Activated CD8-positive, alpha-beta T cell treated with anti-CD3 and anti-CD28 coated beads for 36 hours (primary cell): ENCODE results near the gene BIK. TPM values are rescaled to one million over a fixed set of nuclear protein-coding genes. Genes with fewer than 3 reads are reported as not detected.
"Not testable (repeated sequence)": the region's sequence is repeated elsewhere in the genome, so short reads cannot be mapped to it uniquely, and the experiment has no call there.

Source experiments
- ATAC-seq: fragments of 200-7000 bp; cut with Tn5 transposase; one replicate; pipeline ENCODE4 v1.10.0; 2021; ENCODE audit warnings: mild to moderate bottlenecking, moderate library complexity
- CTCF ChIA-PET: fragments of 350-600 bp; sonication (Branson Sonifier 250); formaldehyde crosslinking; loops from one replicate; lab custom pipeline; 2021; ENCODE audit warnings: antibody characterized with exemption; lab: Charles Lee
- POLR2A ChIA-PET: fragments of 350-600 bp; sonication (Branson Sonifier 250); formaldehyde crosslinking; loops from one replicate; lab custom pipeline; 2021; ENCODE audit warnings: antibody characterized with exemption; lab: Charles Lee
- DNase-seq: peaks from one replicate; pipeline ENCODE4 v3.0.0-alpha.2; 2020
- H3K27ac Mint-ChIP-seq: one replicate; pipeline ENCODE4 v1.8.0; 2021; ENCODE audit warnings: mild to moderate bottlenecking, mixed read lengths
- H3K27me3 Mint-ChIP-seq: one replicate; pipeline ENCODE4 v1.8.0; 2021; ENCODE audit warnings: mixed read lengths
- H3K36me3 Mint-ChIP-seq: one replicate; pipeline ENCODE4 v1.8.0; 2021; ENCODE audit warnings: low read depth, mixed read lengths
- H3K4me1 Mint-ChIP-seq: one replicate; pipeline ENCODE4 v1.8.0; 2021; ENCODE audit warnings: low read depth, mixed read lengths
- H3K4me3 Mint-ChIP-seq: one replicate; pipeline ENCODE4 v1.8.0; 2021; ENCODE audit warnings: mild to moderate bottlenecking, moderate library complexity, mixed read lengths
- H3K9me3 Mint-ChIP-seq: one replicate; pipeline ENCODE4 v1.8.0; 2021; ENCODE audit warnings: mixed read lengths
- CTCF ChIP-seq: fragments of 200-600 bp; IDR thresholded peaks from one replicate; pipeline ENCODE4 v1.8.0; 2022; ENCODE audit warnings: antibody characterized with exemption, mild to moderate bottlenecking
- intact Hi-C: fragments of 100-400 bp; cut with micrococcal nuclease; formaldehyde crosslinking; loops from one replicate; pipeline ENCODE4 v1.10.0; 2022
- total RNA-seq, 2 experiments: library from RNA; stranded (reverse); gene quantifications; one replicate each; pipeline ENCODE4 v1.2.3, GENCODE V29; 2021

BIK gene
- total RNA-seq, 2 experiments from 2014 or later = 2.5 to 3.3 TPM

GRCh38 chr22:43101306-43101705, 9.2 kb upstream of the BIK start:
- no peak overlapping the region for H3K4me3 Mint-ChIP-seq
- no peaks in the 10 kb centered on the region for H3K27me3 Mint-ChIP-seq
- no peak overlapping the region for H3K27ac Mint-ChIP-seq
- no peaks in the 10 kb centered on the region for H3K36me3 Mint-ChIP-seq
- ATAC-seq (no peak), DNase-seq (no peak)
- peaks cover 4% of the 10 kb centered on the region for H3K9me3 Mint-ChIP-seq
- intact Hi-C loops = no loop called here
- peaks cover 14% of the 10 kb centered on the region for H3K4me1 Mint-ChIP-seq
- ChIA-PET POLR2A (interaction anchor here (1.0 kb wide), 1 partner anchor 9 kb away, joined by 3 read pairs; the partner anchor contains the start of gene BIK), CTCF (interaction anchor here (1.7 kb wide), 1 partner anchor 11 kb away, joined by 4 read pairs; no protein-coding TSS in a partner anchor)
- TF ChIP-seq CTCF = no peak

GRCh38 chr22:43104056-43104625, 6.4 kb upstream of the BIK start:
- ChIA-PET POLR2A (interaction anchor here (0.7 to 1.0 kb wide), 2 partner anchors 22 to 84 kb away, joined by 3 to 4 read pairs; no protein-coding TSS in a partner anchor), CTCF (interaction anchor here (1.2 kb wide), 1 partner anchor 12 kb away, joined by 5 read pairs; no protein-coding TSS in a partner anchor)
- H3K4me3 Mint-ChIP-seq, intact Hi-C loops, H3K27ac Mint-ChIP-seq, H3K36me3 Mint-ChIP-seq, H3K9me3 Mint-ChIP-seq, H3K27me3 Mint-ChIP-seq: not testable (repeated sequence)
- H3K4me1 Mint-ChIP-seq = peaks cover 14% of the 10 kb centered on the region
- DNase-seq (peak; percentile 70), ATAC-seq (peak; percentile 81)

DNA sequence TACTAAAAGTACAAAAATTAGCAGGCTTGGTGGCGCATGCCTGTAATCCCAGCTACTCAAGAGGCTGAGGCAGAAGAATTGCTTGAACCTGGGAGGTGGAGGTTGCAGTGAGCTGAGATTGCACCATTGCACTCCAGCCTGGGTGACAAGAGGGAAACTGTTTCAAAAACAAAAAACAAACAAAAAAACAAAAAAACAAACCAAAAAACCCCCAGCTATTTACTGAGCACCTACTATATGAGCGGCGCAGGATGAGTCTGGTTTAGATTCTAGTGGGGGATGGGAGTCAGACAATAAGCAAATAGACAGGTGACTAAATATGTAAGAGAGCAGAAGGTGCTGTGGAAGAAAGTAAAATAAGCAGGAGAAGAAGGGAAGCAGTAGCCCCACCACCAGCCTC, 5.6 kb upstream of the BIK start:
- intact Hi-C loops, ATAC-seq, H3K36me3 Mint-ChIP-seq, H3K4me3 Mint-ChIP-seq, DNase-seq, H3K27ac Mint-ChIP-seq, H3K27me3 Mint-ChIP-seq, H3K9me3 Mint-ChIP-seq: not testable (repeated sequence)
- CTCF ChIA-PET = interaction anchor here (1.2 kb wide), 1 partner anchor 13 kb away, joined by 5 read pairs; no protein-coding TSS in a partner anchor
- H3K4me1 Mint-ChIP-seq = peaks cover 14% of the 10 kb centered on the region
- POLR2A ChIA-PET = interaction anchor here (1.0 kb wide), 1 partner anchor 83 kb away, joined by 3 read pairs; no protein-coding TSS in a partner anchor

- no peak for TF ChIP-seq CTCF
- Mint-ChIP-seq H3K36me3 (no peaks in the 10 kb centered on the region), H3K9me3 (no peaks in the 10 kb centered on the region), H3K4me3 (no peak overlapping the region), H3K27me3 (peaks cover 3% of the 10 kb centered on the region), H3K4me1 (peaks cover 13% of the 10 kb centered on the region), H3K27ac (no peak overlapping the region)
- intact Hi-C loops = no loop called here
- ChIA-PET CTCF (no interaction called here), POLR2A (no interaction called here)
- DNase-seq (no peak), ATAC-seq (no peak)
Measured at GRCh38 chr22:43106302-43106701, 4.2 kb upstream of the BIK start.

DNA sequence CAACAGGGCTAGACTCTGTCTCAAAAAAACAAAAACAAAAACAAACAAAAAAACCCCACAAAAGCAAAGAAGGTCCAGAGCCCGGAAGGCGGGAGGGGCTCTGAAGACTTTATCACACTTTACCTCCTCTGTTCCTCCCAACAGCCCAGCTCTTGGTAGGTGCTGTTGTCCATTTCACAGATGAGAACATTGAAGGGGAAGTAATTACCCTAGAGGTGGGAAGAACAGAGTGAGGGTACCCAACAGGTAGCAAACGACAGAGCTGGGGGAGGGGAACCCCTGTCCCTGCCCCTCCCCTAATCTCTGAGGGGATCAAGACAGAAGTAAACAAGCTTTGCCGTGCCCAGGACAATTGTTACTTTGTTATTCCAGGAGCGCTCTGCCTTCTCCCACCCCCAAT, 1.0 kb upstream of the BIK start:
- CTCF ChIA-PET = interaction anchor here (1.3 to 1.4 kb wide), 2 partner anchors 10 to 13 kb away, joined by 3 read pairs; no protein-coding TSS in a partner anchor

More for the DNA sequence above, 1.0 kb upstream of the BIK start:
- Mint-ChIP-seq H3K27ac (no peak overlapping the region), H3K4me3 (no peak overlapping the region), H3K36me3 (no peaks in the 10 kb centered on the region), H3K9me3 (no peaks in the 10 kb centered on the region), H3K4me1 (peaks cover 5% of the 10 kb centered on the region), H3K27me3 (peaks cover 3% of the 10 kb centered on the region)
- DNase-seq = no peak
- intact Hi-C loops = no loop called here
- no peak for ATAC-seq
- TF ChIP-seq CTCF = no peak
- POLR2A ChIA-PET = interaction anchor here (1.0 to 1.3 kb wide), 3 partner anchors 11 to 181 kb away, joined by 3 to 4 read pairs (median 3); no protein-coding TSS in a partner anchor
